GM13976 (cell line): ENCODE results near the gene TMEM263.
"Not testable (repeated sequence)": the region's sequence is repeated elsewhere in the genome, so short reads cannot be mapped to it uniquely, and the experiment has no call there.

Source experiments
- DNase-seq: peaks from one replicate; pipeline ENCODE4 v3.0.0; 2012; ENCODE audit warnings: low spot score
- CTCF ChIP-seq: IDR thresholded peaks from 2 replicates; pipeline ENCODE4 v1.5.1; 2012; ENCODE audit warnings: borderline replicate concordance, mild to moderate bottlenecking; ENCODE audit not compliant: insufficient read depth; ENCODE audit errors: extremely low read depth, missing control alignments, control extremely low read depth
- in situ Hi-C: fragments of 300-500 bp; cut with MboI; formaldehyde crosslinking; loops from one replicate; pipeline ENCODE4 v1.12.0; 2022; ENCODE audit warnings: low sequenced_read_pairs, mixed read lengths, inconsistent platforms; ENCODE audit not compliant: unreplicated experiment

TMEM263 gene

GRCh38 chr12:106987846-106988245 lies 32.1 kb downstream of the TMEM263 start:
- in situ Hi-C loops = no loop called here
- DNase-seq = no peak

DNA sequence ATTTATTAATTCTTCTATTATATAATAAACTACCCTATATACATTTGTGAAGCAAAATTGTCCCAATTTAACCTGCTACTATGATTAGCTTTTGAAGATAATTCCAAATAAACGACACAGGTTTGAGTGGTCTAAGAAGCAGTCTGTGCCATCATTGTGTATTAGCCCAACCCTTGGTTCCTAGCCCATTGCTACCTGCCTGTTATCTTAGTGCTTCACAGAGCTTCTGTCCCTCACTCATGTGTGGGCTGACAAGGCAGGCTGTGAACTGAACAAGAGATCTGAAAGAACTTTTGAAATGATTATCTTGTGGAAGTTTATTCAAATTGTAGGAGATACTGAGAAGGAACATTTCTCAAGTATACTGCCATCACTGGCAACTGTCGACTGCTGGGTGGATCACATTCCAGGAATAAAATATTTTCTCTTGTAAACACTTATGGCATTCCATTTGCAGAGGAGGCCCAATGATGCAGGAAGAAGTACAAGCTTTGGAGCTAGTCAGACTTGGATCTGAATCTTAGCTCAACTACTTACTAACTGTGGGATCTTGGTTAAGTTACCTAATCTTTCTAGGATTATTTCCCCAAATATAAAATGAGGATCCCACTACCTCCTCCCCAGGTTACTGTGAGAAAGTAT lies 39.0 kb downstream of the TMEM263 start:
- in situ Hi-C loops = no loop called here
- no peak for DNase-seq
- no peak for TF ChIP-seq CTCF

More at GRCh38 chr12:106987846-106988245, 32.1 kb downstream of the TMEM263 start:
- TF ChIP-seq CTCF = no peak

DNA sequence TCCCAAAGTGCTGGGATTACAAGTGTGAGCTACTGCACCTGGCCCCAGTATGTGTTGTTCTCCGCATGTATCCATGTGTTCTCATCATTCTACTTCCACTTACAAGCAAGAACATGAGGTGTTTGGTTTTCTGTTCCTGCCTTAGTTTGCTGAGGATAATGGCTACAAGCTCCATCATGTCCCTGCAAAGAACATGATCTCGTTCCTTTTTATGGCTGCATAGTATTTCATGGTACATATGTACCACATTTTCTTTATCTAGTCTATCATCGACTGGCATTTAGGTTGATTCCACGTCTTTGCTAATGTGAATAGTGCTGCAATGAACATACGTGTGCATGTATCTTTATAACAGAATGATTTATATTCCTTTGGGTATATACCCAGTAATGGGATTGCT lies 40.4 kb downstream of the TMEM263 start:
- DNase-seq, in situ Hi-C loops: not testable (repeated sequence)

DNA sequence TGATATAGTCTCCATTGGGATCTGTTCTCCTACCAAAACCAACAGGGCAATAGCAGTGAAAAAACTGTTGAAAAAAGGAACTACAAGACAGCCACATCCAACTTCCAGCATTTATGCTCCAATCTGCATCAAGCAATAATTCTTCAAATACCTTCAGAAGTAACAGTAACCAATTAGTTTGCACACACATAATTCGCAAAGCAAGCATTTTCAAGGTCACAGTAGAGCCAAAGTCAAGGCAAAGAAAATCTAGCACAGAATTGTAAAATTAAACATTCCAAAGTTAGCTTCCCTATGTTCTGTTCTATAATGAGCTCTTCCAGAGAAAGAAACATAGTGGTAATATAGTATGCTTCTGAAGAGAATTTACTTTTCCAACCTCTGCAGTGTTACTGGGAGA lies 42.2 kb downstream of the TMEM263 start:
- no peak for TF ChIP-seq CTCF
- in situ Hi-C loops = no loop called here
- DNase-seq = no peak

DNA sequence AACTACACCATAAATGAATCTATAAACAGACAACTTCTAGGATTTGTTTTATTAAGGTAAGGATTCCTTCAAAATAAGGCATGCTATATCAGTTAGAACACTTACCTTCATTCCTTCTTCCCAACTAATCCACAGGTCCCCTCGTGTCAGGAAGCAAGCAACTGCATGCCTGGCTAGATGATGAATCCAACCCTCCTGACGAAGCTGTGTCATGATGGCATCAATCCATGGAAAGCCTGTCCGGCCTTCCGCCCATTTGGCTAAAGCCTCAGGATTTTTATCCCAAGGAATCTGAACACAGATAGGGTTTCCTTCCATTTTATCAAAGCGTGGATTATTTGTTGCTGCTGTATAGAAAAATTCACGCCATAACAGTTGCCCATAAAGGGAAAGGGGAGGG lies 43.7 kb downstream of the TMEM263 start:
- in situ Hi-C loops = no loop called here
- DNase-seq = no peak
- TF ChIP-seq CTCF = no peak

GRCh38 chr12:107002665-107003064 lies 47.0 kb downstream of the TMEM263 start:
- in situ Hi-C loops, DNase-seq: not testable (repeated sequence)

DNA sequence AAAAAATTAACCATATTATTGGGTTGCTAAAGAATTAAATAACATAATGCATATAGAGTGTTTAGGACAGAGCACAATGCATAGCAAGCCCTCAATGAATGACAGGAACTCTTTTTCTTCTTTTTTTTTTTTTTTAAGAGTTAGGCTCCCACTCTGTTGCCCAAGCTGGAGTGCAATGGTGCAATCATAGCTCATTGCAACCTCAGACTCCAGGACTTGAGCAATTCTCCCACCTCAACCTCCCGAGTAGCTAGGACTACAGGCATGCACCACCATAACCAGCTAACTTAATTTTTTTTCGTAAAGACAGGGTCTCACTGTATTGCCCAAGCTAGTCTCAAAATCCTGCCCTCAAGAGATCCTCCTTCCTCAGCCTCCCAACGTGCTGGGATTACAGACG lies 51.7 kb downstream of the TMEM263 start:
- TF ChIP-seq CTCF = no peak
- DNase-seq = no peak
- in situ Hi-C loops = no loop called here

DNA sequence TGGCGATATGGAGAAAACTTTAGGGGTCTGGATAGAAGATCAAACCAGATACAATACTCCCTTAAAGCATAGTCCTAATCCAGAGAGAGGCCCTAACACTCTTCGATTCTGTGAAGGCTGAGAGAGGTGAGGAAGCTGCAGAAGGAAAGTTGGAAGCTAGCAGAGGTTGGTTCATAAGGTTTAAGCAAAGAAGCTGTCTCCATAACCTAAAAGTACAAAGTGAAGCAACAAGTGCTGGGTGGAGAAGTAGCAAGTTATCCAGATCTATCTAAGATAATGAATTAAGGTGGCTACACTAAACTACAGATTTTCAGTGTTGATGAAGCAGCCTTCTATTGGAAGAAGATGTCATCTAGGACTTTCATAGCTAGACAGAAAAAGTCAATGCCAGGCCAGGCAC lies 55.8 kb downstream of the TMEM263 start:
- in situ Hi-C loops = no loop called here
- TF ChIP-seq CTCF = no peak
- DNase-seq = no peak
